ENCODE measurements around the gene B3GNT4.
"Not testable (repeated sequence)": the region's sequence is repeated elsewhere in the genome, so short reads cannot be mapped to it uniquely, and the experiment has no call there.

Gene B3GNT4

DNA sequence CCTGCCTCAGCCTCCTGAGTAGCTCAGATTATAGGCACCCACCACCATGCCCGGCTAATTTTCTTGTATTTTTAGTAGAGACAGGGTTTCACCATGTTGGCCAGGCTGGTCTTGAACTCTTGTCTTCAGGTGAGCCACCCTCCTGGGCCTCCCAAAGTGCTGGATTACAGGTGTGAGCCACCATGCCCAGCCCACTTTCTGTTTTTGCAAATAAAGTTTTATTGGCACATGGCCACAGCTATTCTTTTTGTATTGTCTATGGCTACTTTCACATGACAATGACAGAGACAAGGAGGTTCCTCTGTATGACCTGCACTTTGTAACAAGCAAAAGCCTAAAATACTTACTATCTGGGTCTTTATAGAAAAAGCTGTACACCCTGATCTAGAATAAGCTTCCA, 42.0 kb downstream of the B3GNT4 start:
- no peaks in the 10 kb centered on the region for H3K9me3 ChIP-seq
- DNase-seq (ENCODE audit: low spot score in 2 of 2): no peak
- in situ Hi-C loops (cut with MboI; ENCODE audit: low sequenced_read_pairs): no loop called here
- no peak overlapping the region for H3K4me3 ChIP-seq
- H3K36me3 ChIP-seq (replicated peaks): peaks cover 12% of the 10 kb centered on the region
- H3K27me3 ChIP-seq (ENCODE audit: low read depth): no peaks in the 10 kb centered on the region
- no peaks in the 10 kb centered on the region for H3K4me1 ChIP-seq

DNA sequence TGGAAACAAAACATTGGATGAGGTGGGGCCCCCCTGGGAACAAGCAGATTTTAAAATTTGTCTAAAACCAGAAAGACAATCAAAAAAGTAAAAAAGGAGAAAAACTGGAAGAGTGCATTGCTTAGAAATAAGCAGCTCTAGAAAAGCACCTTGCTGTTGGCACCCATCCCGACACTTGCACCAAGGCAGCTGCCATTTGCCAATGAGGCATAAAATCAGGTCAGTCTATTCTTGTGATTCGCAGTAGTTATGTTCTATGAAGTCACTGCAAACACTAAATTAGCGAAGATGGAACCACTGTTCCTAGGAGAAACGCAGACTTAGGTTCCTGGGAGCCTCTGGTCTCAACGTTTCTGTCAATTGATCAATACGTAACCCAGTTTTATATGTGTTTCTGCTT, 46.5 kb downstream of the B3GNT4 start:
- DNase-seq (ENCODE audit: low spot score in 2 of 2): no peak
- H3K27me3 ChIP-seq (ENCODE audit: low read depth): no peaks in the 10 kb centered on the region
- H3K4me1 ChIP-seq: no peaks in the 10 kb centered on the region
- no peaks in the 10 kb centered on the region for H3K9me3 ChIP-seq
- in situ Hi-C loops (cut with MboI; ENCODE audit: low sequenced_read_pairs): no loop called here
- peaks cover 6% of the 10 kb centered on the region for H3K36me3 ChIP-seq (replicated peaks)
- no peak overlapping the region for H3K4me3 ChIP-seq

DNA sequence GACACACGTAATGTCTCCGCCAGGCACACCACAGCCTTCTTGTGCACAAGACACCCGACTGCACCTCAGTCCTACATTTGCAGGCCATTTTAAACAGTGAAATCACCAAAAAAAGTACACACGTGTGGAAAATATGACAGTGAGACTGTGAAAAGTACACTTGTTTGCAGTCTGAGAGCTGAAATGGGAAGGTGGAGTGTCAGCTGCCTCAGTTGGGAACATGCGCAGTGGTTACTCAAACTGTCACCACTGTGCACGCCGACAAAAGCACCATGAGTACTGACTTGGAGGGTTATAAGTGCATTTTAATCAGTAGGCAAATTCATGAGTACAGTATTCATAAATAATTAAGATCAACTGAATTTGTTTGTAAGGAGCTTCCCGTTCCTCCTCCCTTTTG, 47.0 kb downstream of the B3GNT4 start:
- H3K4me3 ChIP-seq: no peak overlapping the region
- H3K9me3 ChIP-seq: no peaks in the 10 kb centered on the region
- DNase-seq (ENCODE audit: low spot score in 2 of 2): no peak
- in situ Hi-C loops (cut with MboI; ENCODE audit: low sequenced_read_pairs): no loop called here
- peaks cover 6% of the 10 kb centered on the region for H3K36me3 ChIP-seq (replicated peaks)
- H3K4me1 ChIP-seq: no peaks in the 10 kb centered on the region
- no peaks in the 10 kb centered on the region for H3K27me3 ChIP-seq (ENCODE audit: low read depth)

DNA sequence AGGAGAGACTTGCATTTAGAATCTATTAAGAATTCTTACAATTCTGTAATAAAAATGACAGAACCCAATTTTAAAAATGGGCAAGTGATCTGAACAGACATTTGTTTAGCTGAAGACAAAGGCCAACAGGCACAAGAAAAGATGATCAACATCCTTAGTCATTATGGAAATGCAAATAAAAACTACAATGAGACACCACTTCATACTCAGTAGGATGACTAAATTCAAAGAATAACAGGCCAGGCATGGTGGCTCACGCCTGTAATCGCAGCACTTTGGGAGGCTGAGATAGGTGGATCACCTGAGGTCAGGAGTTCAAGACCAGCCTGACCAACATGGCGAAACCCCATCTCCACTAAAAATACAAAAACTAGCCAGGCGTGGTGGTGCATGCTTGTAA, 55.0 kb downstream of the B3GNT4 start:
- in situ Hi-C loops (cut with MboI; ENCODE audit: low sequenced_read_pairs); H3K9me3 ChIP-seq; H3K27me3 ChIP-seq (ENCODE audit: low read depth); DNase-seq (ENCODE audit: low spot score in 2 of 2); H3K4me1 ChIP-seq; H3K4me3 ChIP-seq: not testable (repeated sequence)
- H3K36me3 ChIP-seq (replicated peaks): peaks cover 25% of the 10 kb centered on the region

Data from HAP-1 (cell line).